PC-9 (cell line): ENCODE results near the gene PDF. TPM values are rescaled to one million over a fixed set of nuclear protein-coding genes. Genes with fewer than 3 reads are reported as not detected.

Experiments used
- BruUV-seq: library from RNA; stranded (reverse); fragments of 400-500 nt; replicated peaks from 2 replicates; lab custom pipeline; 2021; lab: Mats Ljungman, UMichigan
- CTCF ChIA-PET: fragments of 300-600 bp; sonication (Branson Sonifier 250); formaldehyde crosslinking; loops from one replicate; lab custom pipeline; 2022; ENCODE audit warnings: antibody characterized with exemption; lab: Charles Lee
- POLR2A ChIA-PET: fragments of 300-600 bp; sonication (Branson Sonifier 250); formaldehyde crosslinking; loops from one replicate; lab custom pipeline; 2022; ENCODE audit warnings: antibody characterized with exemption; ENCODE audit not compliant: unreplicated experiment; lab: Charles Lee
- DNase-seq, 2 experiments: peaks; one replicate each; pipeline versions ENCODE4 v3.0.0 to v3.0.0-alpha.2; 2015 to 2022; ENCODE audit warnings: mixed read lengths in 1 of 2
- H2AFZ ChIP-seq: fragments of 200-600 bp; sonication (generic); 2 replicates; pipeline ENCODE4 v1.8.1; 2017; ENCODE audit warnings: antibody characterized with exemption
- H3F3A ChIP-seq: fragments of 200-600 bp; sonication (generic); 2 replicates; pipeline ENCODE4 v1.8.1; 2017; ENCODE audit warnings: antibody characterized with exemption, mild to moderate bottlenecking, low read depth; ENCODE audit not compliant: insufficient read depth
- H3K27ac ChIP-seq: fragments of 200-600 bp; sonication (generic); 2 replicates; pipeline ENCODE4 v1.6.1; 2016; ENCODE audit warnings: mixed run types
- H3K27me3 ChIP-seq: fragments of 200-600 bp; sonication (generic); 2 replicates; pipeline ENCODE4 v1.6.1; 2016; ENCODE audit warnings: low read depth, mixed run types; ENCODE audit not compliant: insufficient read depth
- H3K36me3 ChIP-seq: fragments of 200-600 bp; sonication (generic); 2 replicates; pipeline ENCODE4 v1.6.1; 2016; ENCODE audit warnings: low read depth, mixed run types
- H3K4me1 ChIP-seq: fragments of 200-600 bp; sonication (generic); replicated peaks from 2 replicates; pipeline ENCODE4 v1.6.1; 2016; ENCODE audit warnings: mixed run types; ENCODE audit not compliant: insufficient read depth
- H3K4me2 ChIP-seq: fragments of 200-600 bp; sonication (generic); 2 replicates; pipeline ENCODE4 v1.6.1; 2017; ENCODE audit warnings: mixed run types
- H3K4me3 ChIP-seq: fragments of 200-600 bp; sonication (generic); 2 replicates; pipeline ENCODE4 v1.6.1; 2016; ENCODE audit warnings: mixed run types
- H3K79me2 ChIP-seq: fragments of 200-600 bp; sonication (generic); 2 replicates; pipeline ENCODE4 v1.6.1; 2017; ENCODE audit warnings: low read depth, mixed run types
- H3K9me2 ChIP-seq: fragments of 200-600 bp; sonication (generic); 2 replicates; pipeline ENCODE4 v1.8.1; 2017; ENCODE audit warnings: mild to moderate bottlenecking; ENCODE audit not compliant: insufficient read depth
- H3K9me3 ChIP-seq: fragments of 200-600 bp; sonication (generic); 2 replicates; pipeline ENCODE4 v1.8.1; 2016; ENCODE audit warnings: low read depth; ENCODE audit not compliant: insufficient read depth
- H4K20me1 ChIP-seq: fragments of 200-600 bp; sonication (generic); 2 replicates; pipeline ENCODE4 v1.8.1; 2017; ENCODE audit not compliant: insufficient read depth
- EZH2 ChIP-seq: fragments of 200-600 bp; sonication (generic); IDR thresholded peaks from 2 replicates; pipeline ENCODE4 v1.8.0; 2017; ENCODE audit warnings: antibody characterized with exemption, low read depth
- intact Hi-C: fragments of 100-400 bp; cut with micrococcal nuclease; formaldehyde crosslinking; loops from one replicate; pipeline ENCODE4 v1.10.0; 2022; ENCODE audit not compliant: unreplicated experiment
- total RNA-seq: library from RNA; stranded (reverse); gene quantifications from 2 replicates; pipeline ENCODE4 v1.2.3, GENCODE V29; 2021
- TF ChIP-seq, protein P1 (sequence below): fragments of 200-600 bp; sonication (generic); conservative IDR thresholded peaks from 2 replicates; pipeline ENCODE4 v1.6.1; 2017; ENCODE audit warnings: mixed run types, antibody characterized with exemption, mild to moderate bottlenecking, moderate library complexity

Gene PDF
- total RNA-seq, 1 experiment from 2014 or later: 16.7 TPM

DNA sequence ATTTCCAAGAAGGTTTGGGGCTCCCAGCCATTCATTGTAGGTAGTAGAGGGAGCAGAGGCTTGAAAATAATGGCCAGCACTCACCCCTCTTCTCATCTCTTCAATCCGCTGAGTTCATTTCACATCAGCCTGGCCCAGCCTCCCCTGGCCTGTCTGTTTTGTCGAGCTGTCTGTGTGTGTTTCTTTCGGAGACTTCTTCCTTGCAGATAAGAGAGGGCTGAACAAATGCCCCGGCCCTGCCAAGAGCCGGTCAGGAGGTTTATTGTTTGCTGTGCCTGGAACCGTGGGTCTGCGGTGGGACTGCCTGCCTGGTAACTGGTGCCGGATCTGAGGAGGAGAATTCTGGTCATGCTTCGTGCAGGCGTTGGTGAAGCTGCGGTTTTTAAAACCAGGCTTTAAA, 15.9 kb downstream of the PDF start:
- no peak for DNase-seq
- H3K9me3 ChIP-seq: no peaks in the 10 kb centered on the region
- H3F3A ChIP-seq: peaks cover 12% of the 10 kb centered on the region; the same call in 1 of the 2 replicates
- BruUV-seq: no TSS peak
- no peaks in the 10 kb centered on the region for H3K9me2 ChIP-seq
- H3K27me3 ChIP-seq: no peaks in the 10 kb centered on the region
- H3K4me3 ChIP-seq: no peak overlapping the region
- no peak overlapping the region for H2AFZ ChIP-seq
- peaks cover 8% of the 10 kb centered on the region for H3K4me1 ChIP-seq
- no peak overlapping the region for H3K27ac ChIP-seq
- peaks cover 9% of the 10 kb centered on the region for H3K36me3 ChIP-seq
- H3K79me2 ChIP-seq: peaks cover 34% of the 10 kb centered on the region
- intact Hi-C loops: no loop called here
- CTCF ChIA-PET: no interaction called here
- H3K4me2 ChIP-seq: no peak overlapping the region
- POLR2A ChIA-PET: no interaction called here
- H4K20me1 ChIP-seq: peaks cover 21% of the 10 kb centered on the region
- TF ChIP-seq EZH2: no peak
- TF ChIP-seq, protein P1, sequence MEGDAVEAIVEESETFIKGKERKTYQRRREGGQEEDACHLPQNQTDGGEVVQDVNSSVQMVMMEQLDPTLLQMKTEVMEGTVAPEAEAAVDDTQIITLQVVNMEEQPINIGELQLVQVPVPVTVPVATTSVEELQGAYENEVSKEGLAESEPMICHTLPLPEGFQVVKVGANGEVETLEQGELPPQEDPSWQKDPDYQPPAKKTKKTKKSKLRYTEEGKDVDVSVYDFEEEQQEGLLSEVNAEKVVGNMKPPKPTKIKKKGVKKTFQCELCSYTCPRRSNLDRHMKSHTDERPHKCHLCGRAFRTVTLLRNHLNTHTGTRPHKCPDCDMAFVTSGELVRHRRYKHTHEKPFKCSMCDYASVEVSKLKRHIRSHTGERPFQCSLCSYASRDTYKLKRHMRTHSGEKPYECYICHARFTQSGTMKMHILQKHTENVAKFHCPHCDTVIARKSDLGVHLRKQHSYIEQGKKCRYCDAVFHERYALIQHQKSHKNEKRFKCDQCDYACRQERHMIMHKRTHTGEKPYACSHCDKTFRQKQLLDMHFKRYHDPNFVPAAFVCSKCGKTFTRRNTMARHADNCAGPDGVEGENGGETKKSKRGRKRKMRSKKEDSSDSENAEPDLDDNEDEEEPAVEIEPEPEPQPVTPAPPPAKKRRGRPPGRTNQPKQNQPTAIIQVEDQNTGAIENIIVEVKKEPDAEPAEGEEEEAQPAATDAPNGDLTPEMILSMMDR: no peak

DNA sequence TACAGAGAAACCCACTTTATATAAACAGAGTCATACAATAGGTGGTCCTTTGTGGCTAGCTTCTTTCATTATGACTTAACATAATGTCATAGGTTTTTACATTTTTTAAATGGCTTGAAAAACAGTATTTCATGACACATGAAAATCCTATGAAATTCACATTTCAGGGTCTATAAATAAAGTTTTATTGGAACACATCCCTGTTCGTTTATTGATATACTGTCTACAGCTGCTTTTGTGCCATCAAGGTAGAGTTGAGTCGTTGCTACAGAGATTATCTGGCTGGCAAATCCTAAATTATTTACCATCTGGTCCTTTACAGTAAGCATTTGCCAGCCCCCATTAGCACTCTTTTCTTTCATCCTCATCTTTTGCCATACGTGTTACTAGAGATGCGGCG, 16.9 kb downstream of the PDF start:
- H3K9me2 ChIP-seq: no peaks in the 10 kb centered on the region
- no peak overlapping the region for H2AFZ ChIP-seq
- no peak for TF ChIP-seq EZH2
- no TSS peak for BruUV-seq
- H3K4me3 ChIP-seq: no peak overlapping the region
- intact Hi-C loops: no loop called here
- peaks cover 9% of the 10 kb centered on the region for H3K36me3 ChIP-seq
- H3K4me2 ChIP-seq: peak overlapping the region; percentile 31; the same call in 1 of the 2 replicates
- peaks cover 8% of the 10 kb centered on the region for H3K4me1 ChIP-seq
- no peak overlapping the region for H3K27ac ChIP-seq
- H4K20me1 ChIP-seq: peaks cover 20% of the 10 kb centered on the region
- ChIA-PET CTCF (no interaction called here), POLR2A (no interaction called here)
- no peaks in the 10 kb centered on the region for H3K27me3 ChIP-seq
- peaks cover 16% of the 10 kb centered on the region; the same call in 1 of the 2 replicates for H3F3A ChIP-seq
- peaks cover 34% of the 10 kb centered on the region for H3K79me2 ChIP-seq
- H3K9me3 ChIP-seq: no peaks in the 10 kb centered on the region
- no peak for DNase-seq

DNA sequence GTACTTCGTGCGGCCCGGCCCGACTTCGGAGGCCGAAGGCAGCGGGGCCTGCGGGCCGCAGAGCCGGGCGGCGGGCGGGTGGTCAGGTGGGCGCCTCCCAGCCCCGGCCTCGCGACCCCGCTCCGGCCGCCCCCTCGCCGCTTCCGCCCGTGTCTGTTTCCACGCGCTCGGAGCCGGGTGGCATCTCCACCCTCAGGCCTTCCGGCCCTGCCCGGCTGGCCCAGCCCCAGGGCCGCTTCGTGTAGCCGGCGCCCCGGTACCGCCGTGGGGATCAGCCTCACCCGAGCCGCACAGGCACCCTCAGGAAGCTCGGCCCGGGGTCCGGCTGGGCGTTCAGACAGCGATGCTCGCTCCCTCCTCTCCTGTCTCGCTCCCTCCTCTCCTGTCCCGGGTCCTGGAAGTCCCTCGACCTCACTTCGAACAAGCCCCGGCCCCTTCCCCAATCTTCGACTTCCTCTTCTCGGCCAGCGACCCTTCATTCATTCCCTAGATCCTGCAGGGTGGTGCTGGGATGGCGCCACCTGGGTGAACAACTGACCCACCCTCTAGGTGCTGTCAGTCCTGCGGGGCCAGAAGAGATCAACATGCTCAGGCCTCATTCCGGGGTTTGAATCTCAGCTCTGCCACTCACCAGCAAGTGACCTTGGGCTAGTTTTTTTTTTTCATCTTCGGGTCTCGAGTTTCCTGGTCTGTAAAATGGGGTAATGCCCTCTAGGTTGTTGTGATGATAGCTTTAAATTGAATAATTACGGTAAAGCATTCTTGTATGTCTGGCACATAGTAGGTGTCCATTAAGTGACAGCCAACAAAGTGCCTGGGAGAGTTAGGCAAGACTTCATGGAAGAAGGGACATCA, 18.6 kb downstream of the PDF start:
- no peak for TF ChIP-seq EZH2
- TF ChIP-seq, protein P1: no peak; the same call in 1 of the 2 replicates
- H3K27me3 ChIP-seq: no peaks in the 10 kb centered on the region
- H3K79me2 ChIP-seq: peaks cover 34% of the 10 kb centered on the region
- CTCF ChIA-PET: interaction anchor here (0.6 kb wide), 1 partner anchor 175 kb away, joined by 3 read pairs; no protein-coding TSS in a partner anchor
- no peaks in the 10 kb centered on the region for H3K9me3 ChIP-seq
- TSS peak; percentile 46 for BruUV-seq
- peaks cover 16% of the 10 kb centered on the region for H4K20me1 ChIP-seq
- H3K4me3 ChIP-seq: peak overlapping the region; percentile 82
- intact Hi-C loops: loop anchor here (1.0 kb wide), 1 partner anchor 123 kb away; no protein-coding TSS in a partner anchor
- POLR2A ChIA-PET: interaction anchor here (0.6 kb wide), 1 partner anchor 606 kb away, joined by 3 read pairs; no protein-coding TSS in a partner anchor
- peaks cover 8% of the 10 kb centered on the region for H3K4me1 ChIP-seq
- peaks cover 9% of the 10 kb centered on the region for H3K36me3 ChIP-seq
- no peaks in the 10 kb centered on the region for H3K9me2 ChIP-seq
- H2AFZ ChIP-seq: peak overlapping the region; percentile 74; the same call in 1 of the 2 replicates
- peak; percentile 38 to 42 for DNase-seq
- peaks cover 19% of the 10 kb centered on the region; the same call in 1 of the 2 replicates for H3F3A ChIP-seq
- peak overlapping the region; percentile 9; the same call in 1 of the 2 replicates for H3K27ac ChIP-seq
- peak overlapping the region; percentile 80 for H3K4me2 ChIP-seq
